HG03108 (cell line): ENCODE measurements around the gene ATAD5.

Experiments used
- ATAC-seq: cut with Tn5 transposase; IDR thresholded peaks from one replicate; pipeline ENCODE4 v1.9.1; 2021; ENCODE audit warnings: moderate library complexity; ENCODE audit not compliant: unreplicated experiment

Gene ATAD5

DNA sequence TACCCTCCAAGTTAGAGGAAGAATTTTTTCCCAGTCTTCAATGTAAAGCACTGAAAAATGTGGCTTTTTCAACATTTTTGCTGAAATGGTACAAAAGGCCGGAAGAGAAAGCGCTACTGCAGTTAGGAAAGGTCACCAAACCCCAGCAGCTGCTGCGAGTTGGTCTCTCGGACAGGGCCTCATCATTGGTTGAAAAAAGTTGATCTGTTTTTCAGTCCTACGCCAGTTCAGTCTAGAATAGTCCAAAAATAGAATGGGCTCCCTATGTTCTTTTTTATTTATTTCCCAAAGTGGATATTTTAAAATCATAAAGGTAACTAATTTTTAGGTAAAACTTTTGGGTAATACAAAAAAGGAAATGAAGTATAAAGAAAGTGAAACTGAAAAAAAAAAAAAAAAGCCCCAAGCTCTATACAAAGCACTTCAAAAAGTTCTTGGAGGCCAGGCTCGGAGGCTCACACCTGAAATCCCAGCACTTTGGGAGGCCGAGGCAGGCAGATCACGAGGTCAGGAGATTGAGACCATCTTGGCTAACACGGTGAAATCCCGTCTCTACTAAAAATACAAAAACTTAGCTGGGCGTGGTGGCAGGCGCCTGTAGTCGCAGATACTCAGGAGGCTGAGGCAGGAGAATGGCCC, 107.4 kb downstream of the ATAD5 start:
- no peak for ATAC-seq

DNA sequence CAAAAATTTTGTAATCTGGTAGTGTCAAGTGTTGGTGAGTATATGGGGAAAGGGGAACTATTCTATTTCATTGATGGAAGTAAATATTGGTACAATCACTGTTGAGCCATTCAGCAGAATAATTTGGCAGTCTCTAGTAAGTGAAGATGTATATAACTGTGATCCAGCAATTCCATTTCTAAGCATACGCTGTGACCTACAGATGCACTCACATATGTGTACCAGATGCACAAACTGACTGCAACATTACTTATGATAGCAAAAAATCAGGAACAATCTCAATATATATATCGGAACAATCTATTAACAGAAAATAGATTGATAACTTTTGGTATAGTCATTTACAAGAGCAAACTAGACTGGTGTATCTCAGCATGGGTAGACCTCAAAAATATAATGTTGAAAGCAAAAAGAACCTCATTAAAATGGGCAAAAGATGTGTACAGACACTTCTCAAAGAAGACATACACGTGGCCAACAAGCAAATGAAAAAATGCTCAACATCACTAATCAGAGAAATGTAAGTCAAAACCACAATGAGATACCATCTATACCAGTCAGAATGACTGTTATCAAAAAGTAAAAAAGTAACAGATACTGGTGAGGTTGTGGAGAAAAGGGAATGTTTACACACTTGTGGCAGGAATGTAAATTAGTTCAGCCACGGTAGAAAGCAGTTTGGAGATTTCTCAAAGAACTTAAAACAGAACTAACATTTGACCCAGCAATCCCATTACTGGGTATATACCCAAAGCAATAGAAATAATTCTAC, 110.7 kb downstream of the ATAD5 start:
- ATAC-seq, result no peak
